Endodermal cell (in vitro differentiated cells): Measurements from ENCODE around the gene KCNAB2. TPM values are rescaled to one million over a fixed set of nuclear protein-coding genes. Genes with fewer than 3 reads are reported as not detected.
A peak's percentile ranks its signal among the peaks of the same experiment; 100 is the strongest.

ENCODE experiments used
- DNase-seq: peaks from one replicate; pipeline ENCODE4 v3.0.0-alpha.2; 2017
- H3K27ac ChIP-seq: 2 replicates; pipeline ENCODE4 v1.5.1; 2013; ENCODE audit warnings: mild to moderate bottlenecking, low read depth, low read length, moderate library complexity
- H3K27me3 ChIP-seq: 2 replicates; pipeline ENCODE4 v1.6.1; 2013; ENCODE audit warnings: mild to moderate bottlenecking, low read length, moderate library complexity; ENCODE audit not compliant: insufficient read depth, control insufficient read depth, poor library complexity, severe bottlenecking
- H3K36me3 ChIP-seq: 2 replicates; pipeline ENCODE4 v1.7.0; 2013; ENCODE audit warnings: mild to moderate bottlenecking, low read length, moderate library complexity; ENCODE audit not compliant: control insufficient read depth, insufficient read depth
- H3K4me1 ChIP-seq: one replicate; pipeline ENCODE4 v1.7.0; 2013; ENCODE audit warnings: low read length; ENCODE audit not compliant: control insufficient read depth, insufficient read depth
- H3K4me3 ChIP-seq: 2 replicates; pipeline ENCODE4 v1.5.1; 2013; ENCODE audit warnings: mild to moderate bottlenecking, low read length, moderate library complexity
- H3K9ac ChIP-seq: 2 replicates; pipeline ENCODE4 v1.6.1; 2013; ENCODE audit warnings: mild to moderate bottlenecking, low read length, moderate library complexity; ENCODE audit not compliant: poor library complexity, severe bottlenecking; ENCODE audit errors: extremely low read depth
- H3K9me3 ChIP-seq: 2 replicates; pipeline ENCODE4 v1.6.1; 2013; ENCODE audit warnings: mild to moderate bottlenecking, low read length, moderate library complexity; ENCODE audit not compliant: control insufficient read depth
- H3K27ac Mint-ChIP-seq: 2 replicates; pipeline ENCODE4 v1.8.0; 2020; ENCODE audit warnings: mixed read lengths
- H3K27me3 Mint-ChIP-seq: 2 replicates; pipeline ENCODE4 v1.8.0; 2021; ENCODE audit warnings: mild to moderate bottlenecking, mixed read lengths; ENCODE audit not compliant: insufficient read depth
- H3K36me3 Mint-ChIP-seq: 2 replicates; pipeline ENCODE4 v1.8.0; 2020; ENCODE audit warnings: low read depth, mixed read lengths
- H3K4me1 Mint-ChIP-seq: 2 replicates; pipeline ENCODE4 v1.8.0; 2020; ENCODE audit warnings: mixed read lengths
- H3K4me3 Mint-ChIP-seq: 2 replicates; pipeline ENCODE4 v1.8.0; 2020; ENCODE audit warnings: mild to moderate bottlenecking, moderate library complexity, mixed read lengths
- H3K9me3 Mint-ChIP-seq: 2 replicates; pipeline ENCODE4 v1.8.0; 2020; ENCODE audit warnings: mild to moderate bottlenecking, mixed read lengths
- WGBS, 2 experiments: methylation state at CpG; one replicate each; pipeline versions ENCODE4 v1.1.5 to v1.1.7; 2013; ENCODE audit warnings: missing lambda C conversion rate in 2 of 2, mixed read lengths in 1 of 2; ENCODE audit not compliant: insufficient coverage in 1 of 2, insufficient read length in 1 of 2; 5-methylcytosine and 5-hydroxymethylcytosine counted together
- total RNA-seq, 2 donors: library from RNA; stranded (reverse); fragmentation: NEBNext Ultra II Directional in 1 of 2; extraction: Animal tissue kit (Norgen Biotek cat#: 25700) in 1 of 2; gene quantifications; 2 replicates in 1 of 2; 3 replicates in 1 of 2; pipeline ENCODE4 v1.2.1, GENCODE V29; 2021
- TF ChIP-seq, protein P1 (sequence below): fragments of 200-600 bp; sonication (generic); conservative IDR thresholded peaks from 2 replicates; pipeline ENCODE4 v1.5.0; 2021; ENCODE audit warnings: antibody characterized with exemption, mild to moderate bottlenecking

KCNAB2 gene
- total RNA-seq, 2 donors from 2014 or later, result 14.9 to 22.9 TPM

DNA sequence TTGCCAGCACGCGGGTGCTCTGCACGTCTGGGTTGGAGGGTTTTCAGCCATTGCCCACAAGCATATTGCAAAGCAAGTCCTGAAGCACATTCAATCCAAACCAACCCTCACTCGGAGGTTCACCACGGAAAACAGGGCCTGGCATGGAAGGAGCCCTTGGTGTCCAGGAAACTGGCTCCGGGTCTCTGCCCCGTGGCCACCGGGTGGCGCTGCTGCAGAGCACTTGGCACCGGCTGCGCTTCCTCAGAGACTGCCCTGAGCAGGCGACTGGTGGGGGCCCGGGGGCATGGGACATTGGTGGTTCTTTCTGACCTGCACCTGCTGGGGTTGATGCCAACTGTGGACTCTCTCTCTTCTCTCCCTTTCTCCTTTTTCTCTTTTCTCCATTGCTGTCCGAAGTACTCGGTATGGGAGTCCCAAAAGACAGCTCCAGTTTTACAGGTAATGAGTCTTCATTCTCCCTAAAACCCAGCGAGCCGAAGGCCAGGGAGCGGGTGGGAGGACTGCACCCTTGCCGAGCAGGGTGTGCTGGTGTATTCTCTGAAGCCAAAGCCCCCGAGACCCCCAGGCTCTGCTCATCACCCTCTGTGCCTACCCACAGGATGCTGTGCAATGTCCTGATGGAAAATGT is 4.1 kb upstream of the KCNAB2 start:
- no peak overlapping the region for H3K4me3 Mint-ChIP-seq
- no peaks in the 10 kb centered on the region for H3K4me1 Mint-ChIP-seq
- no peaks in the 10 kb centered on the region for H3K9me3 Mint-ChIP-seq
- H3K9ac ChIP-seq, result no peak overlapping the region
- H3K36me3 ChIP-seq, result no peaks in the 10 kb centered on the region
- H3K9me3 ChIP-seq, result no peaks in the 10 kb centered on the region
- H3K27ac ChIP-seq, result no peak overlapping the region
- peak; percentile 89 for DNase-seq
- H3K4me3 ChIP-seq, result no peak overlapping the region
- H3K27ac Mint-ChIP-seq, result no peak overlapping the region
- no peaks in the 10 kb centered on the region for H3K27me3 Mint-ChIP-seq
- H3K36me3 Mint-ChIP-seq, result no peaks in the 10 kb centered on the region
- WGBS, 2 experiments, result 56 to 60% methylated on average over 11 to 20 of the region's 20 CpGs
- TF ChIP-seq, protein P1, sequence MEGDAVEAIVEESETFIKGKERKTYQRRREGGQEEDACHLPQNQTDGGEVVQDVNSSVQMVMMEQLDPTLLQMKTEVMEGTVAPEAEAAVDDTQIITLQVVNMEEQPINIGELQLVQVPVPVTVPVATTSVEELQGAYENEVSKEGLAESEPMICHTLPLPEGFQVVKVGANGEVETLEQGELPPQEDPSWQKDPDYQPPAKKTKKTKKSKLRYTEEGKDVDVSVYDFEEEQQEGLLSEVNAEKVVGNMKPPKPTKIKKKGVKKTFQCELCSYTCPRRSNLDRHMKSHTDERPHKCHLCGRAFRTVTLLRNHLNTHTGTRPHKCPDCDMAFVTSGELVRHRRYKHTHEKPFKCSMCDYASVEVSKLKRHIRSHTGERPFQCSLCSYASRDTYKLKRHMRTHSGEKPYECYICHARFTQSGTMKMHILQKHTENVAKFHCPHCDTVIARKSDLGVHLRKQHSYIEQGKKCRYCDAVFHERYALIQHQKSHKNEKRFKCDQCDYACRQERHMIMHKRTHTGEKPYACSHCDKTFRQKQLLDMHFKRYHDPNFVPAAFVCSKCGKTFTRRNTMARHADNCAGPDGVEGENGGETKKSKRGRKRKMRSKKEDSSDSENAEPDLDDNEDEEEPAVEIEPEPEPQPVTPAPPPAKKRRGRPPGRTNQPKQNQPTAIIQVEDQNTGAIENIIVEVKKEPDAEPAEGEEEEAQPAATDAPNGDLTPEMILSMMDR, result peak; percentile 94
- no peaks in the 10 kb centered on the region for H3K27me3 ChIP-seq
- no peaks in the 10 kb centered on the region for H3K4me1 ChIP-seq

DNA sequence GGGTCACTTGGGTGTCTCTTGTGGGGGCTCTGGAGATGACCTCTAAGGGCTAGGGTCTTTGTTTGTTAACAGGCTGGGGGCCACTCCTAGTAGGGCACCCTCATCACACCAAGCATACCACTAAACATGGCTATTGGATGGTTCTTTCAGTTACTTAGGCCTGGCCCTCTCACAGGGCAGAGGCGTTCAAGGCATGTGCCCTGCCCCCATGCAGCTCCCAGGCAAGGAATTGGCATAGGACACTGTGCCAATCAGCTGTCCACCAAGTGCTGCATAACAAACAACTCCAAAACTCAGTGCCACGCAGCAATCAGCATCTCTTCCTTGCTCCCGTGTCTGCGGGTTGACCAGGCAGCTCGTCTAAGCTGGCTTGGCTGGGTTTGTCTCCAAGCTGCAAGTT is 2.1 kb upstream of the KCNAB2 start:
- H3K27ac Mint-ChIP-seq, result no peak overlapping the region
- H3K4me1 Mint-ChIP-seq, result no peaks in the 10 kb centered on the region
- Histone ChIP-seq H3K27me3 (no peaks in the 10 kb centered on the region), H3K9me3 (no peaks in the 10 kb centered on the region), H3K27ac (no peak overlapping the region), H3K4me3 (no peak overlapping the region), H3K36me3 (no peaks in the 10 kb centered on the region), H3K4me1 (no peaks in the 10 kb centered on the region), H3K9ac (no peak overlapping the region)
- WGBS, 2 experiments, result 90 to 96% methylated on average over 3 to 5 of the region's 5 CpGs
- H3K27me3 Mint-ChIP-seq, result no peaks in the 10 kb centered on the region
- H3K4me3 Mint-ChIP-seq, result no peak overlapping the region
- H3K36me3 Mint-ChIP-seq, result no peaks in the 10 kb centered on the region
- no peak for DNase-seq
- TF ChIP-seq, protein P1, result no peak
- no peaks in the 10 kb centered on the region for H3K9me3 Mint-ChIP-seq

DNA sequence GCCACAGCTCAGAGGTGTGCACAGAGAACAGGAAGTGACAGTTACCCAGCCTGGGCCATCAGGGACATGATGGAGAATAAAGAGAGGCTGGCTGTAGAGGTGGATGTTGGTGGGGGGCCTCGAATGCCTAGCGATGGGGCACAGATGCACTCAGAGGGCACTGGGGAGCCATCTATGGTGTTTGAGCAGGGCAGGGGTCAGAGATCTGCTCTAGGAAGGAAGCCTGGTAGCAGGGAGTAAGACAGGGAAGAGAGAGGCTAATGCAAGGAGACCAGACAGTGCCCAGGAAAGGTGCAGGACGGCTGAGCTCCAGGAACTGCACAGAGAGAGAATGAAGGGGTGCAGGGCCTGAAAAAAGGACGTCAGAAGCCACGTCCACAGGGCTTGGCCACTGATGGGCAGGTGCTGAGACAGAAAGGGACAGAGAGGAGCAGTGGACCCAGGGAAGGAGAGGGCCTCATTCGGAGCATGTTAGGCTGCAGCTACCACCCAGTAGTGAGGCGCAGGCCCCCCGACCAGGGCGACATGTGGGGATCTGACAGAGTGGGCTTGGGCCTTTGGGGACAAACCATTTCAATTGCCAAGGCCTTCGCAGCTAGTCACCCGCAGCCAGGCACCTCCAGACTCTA is 1.1 kb upstream of the KCNAB2 start:
- Histone ChIP-seq H3K27ac (no peak overlapping the region), H3K9ac (no peak overlapping the region), H3K27me3 (no peaks in the 10 kb centered on the region), H3K4me1 (no peaks in the 10 kb centered on the region), H3K36me3 (no peaks in the 10 kb centered on the region), H3K4me3 (no peak overlapping the region), H3K9me3 (no peaks in the 10 kb centered on the region)
- TF ChIP-seq, protein P1, result no peak
- 87 to 89% methylated on average over 8 to 11 of the region's 11 CpGs for WGBS, 2 experiments
- Mint-ChIP-seq H3K9me3 (no peaks in the 10 kb centered on the region), H3K27ac (no peak overlapping the region), H3K4me3 (no peak overlapping the region), H3K36me3 (no peaks in the 10 kb centered on the region), H3K27me3 (no peaks in the 10 kb centered on the region), H3K4me1 (no peaks in the 10 kb centered on the region)
- no peak for DNase-seq
